Kidney epithelial cell (primary cell): ENCODE data around the gene CLASRP. TPM values are rescaled to one million over a fixed set of nuclear protein-coding genes. Genes with fewer than 3 reads are reported as not detected.

Experiments used
- DNase-seq: peaks from one replicate; pipeline ENCODE4 v3.0.0-alpha.2; 2010; ENCODE audit warnings: low read depth
- H3K27me3 ChIP-seq: 2 replicates; pipeline ENCODE4 v1.6.0; 2011; ENCODE audit warnings: low read length; ENCODE audit not compliant: control insufficient read depth, insufficient read depth
- H3K36me3 ChIP-seq: 2 replicates; pipeline ENCODE4 v1.5.1; 2011; ENCODE audit warnings: low read length; ENCODE audit not compliant: control insufficient read depth, insufficient read depth
- H3K4me3 ChIP-seq: 2 replicates; pipeline ENCODE4 v1.5.1; 2011; ENCODE audit warnings: low read depth, mild to moderate bottlenecking, control low read depth, low read length
- CTCF ChIP-seq: IDR thresholded peaks from 2 replicates; pipeline ENCODE4 v1.5.1; 2011; ENCODE audit warnings: mild to moderate bottlenecking, moderate library complexity, low read length, control low read depth, inconsistent platforms; ENCODE audit not compliant: insufficient read depth, poor library complexity, severe bottlenecking
- total RNA-seq: library from RNA; depleted of rRNA; stranded (reverse); fragments of >200 nt; gene quantifications from 2 replicates; pipeline ENCODE4 v1.2.3, GENCODE V29; 2015

The CLASRP gene
- total RNA-seq, 1 donor from 2014 or later = 65.7 TPM

DNA sequence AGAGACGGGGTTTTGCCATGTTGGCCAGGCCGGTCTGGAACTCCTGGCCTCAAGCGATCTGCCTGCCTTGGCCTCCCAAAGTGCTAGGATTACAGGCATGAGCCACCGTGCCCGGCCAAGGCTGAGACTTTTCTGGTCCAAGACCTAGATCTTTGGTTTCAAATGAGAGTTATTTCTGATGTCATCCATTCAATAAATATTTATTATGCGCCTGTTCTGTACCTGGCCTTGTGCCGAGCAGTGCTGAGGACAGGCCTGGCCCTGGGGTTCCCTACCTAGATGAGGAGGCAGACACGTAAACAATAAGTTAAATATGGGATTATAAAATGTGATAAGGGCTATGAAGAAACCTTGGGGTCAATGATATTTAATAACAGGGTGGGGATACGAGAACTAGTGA lies 33.1 kb upstream of the CLASRP start:
- DNase-seq = no peak
- no peak overlapping the region for H3K4me3 ChIP-seq
- no peak for TF ChIP-seq CTCF
- peaks cover 4% of the 10 kb centered on the region for H3K36me3 ChIP-seq
- H3K27me3 ChIP-seq = no peaks in the 10 kb centered on the region

DNA sequence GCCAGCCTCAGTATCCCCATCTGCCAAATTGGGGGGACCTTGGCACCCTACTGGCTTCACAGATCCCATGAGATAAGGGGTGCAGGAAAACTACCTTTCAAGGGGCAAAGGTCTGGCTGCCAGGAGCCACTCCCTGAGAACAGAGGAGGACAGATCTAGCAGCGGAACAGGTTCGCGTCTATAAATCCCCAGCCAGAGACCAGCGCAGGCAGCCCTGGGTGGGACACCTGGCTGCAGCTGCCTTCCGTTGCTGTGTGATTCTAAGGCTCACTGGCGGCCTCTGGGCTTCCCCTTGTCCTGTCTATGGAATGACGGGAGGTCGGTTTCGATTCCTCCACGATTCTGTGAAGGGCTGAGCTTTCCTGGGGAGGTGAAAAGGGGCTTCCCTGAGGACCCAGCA lies 30.3 kb upstream of the CLASRP start:
- TF ChIP-seq CTCF = no peak
- H3K36me3 ChIP-seq = peaks cover 2% of the 10 kb centered on the region
- no peak for DNase-seq
- H3K4me3 ChIP-seq = no peak overlapping the region
- no peaks in the 10 kb centered on the region for H3K27me3 ChIP-seq

DNA sequence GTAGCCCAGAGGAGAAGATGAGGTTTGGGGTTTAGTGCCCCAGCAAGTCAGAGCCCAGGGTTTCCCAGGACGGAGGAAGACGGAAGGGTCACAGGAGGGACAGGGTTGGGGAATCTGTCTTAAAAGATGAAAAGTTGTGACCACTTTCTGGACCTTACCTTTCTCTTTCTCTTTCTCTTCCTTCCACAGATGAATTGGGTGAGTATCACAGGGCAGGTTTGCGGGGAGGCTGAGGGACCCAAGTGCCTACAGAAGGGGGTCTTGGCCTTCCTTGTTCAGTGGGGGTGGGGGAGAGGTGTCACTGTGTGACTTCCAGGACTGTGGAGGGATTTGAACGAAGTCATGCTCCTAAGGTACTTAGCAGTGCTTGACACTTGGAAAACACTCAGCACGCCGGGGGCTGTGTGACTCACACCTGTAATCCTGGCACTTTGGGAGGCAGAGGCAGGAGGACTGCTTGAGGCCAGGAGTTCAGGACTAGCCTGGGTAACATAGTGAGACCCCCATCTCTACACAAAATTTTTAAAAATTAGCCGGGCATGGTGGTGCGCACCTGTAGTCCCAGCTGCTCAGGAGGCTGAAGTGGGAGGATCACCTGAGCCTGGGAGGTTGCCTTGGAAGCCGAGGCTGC lies 29.1 kb upstream of the CLASRP start:
- Histone ChIP-seq H3K4me3 (no peak overlapping the region), H3K27me3 (no peaks in the 10 kb centered on the region), H3K36me3 (peaks cover 2% of the 10 kb centered on the region)
- no peak for DNase-seq
- no peak for TF ChIP-seq CTCF

- no peak for DNase-seq
- no peak overlapping the region for H3K4me3 ChIP-seq
- peaks cover 2% of the 10 kb centered on the region for H3K36me3 ChIP-seq
- no peak for TF ChIP-seq CTCF
- no peaks in the 10 kb centered on the region for H3K27me3 ChIP-seq
Observed at GRCh38 chr19:45010306-45010705, 28.5 kb upstream of the CLASRP start.

GRCh38 chr19:45011959-45012358 lies 26.9 kb upstream of the CLASRP start:
- no peak for TF ChIP-seq CTCF
- Histone ChIP-seq H3K4me3 (no peak overlapping the region), H3K27me3 (no peaks in the 10 kb centered on the region), H3K36me3 (peaks cover under 1% of the 10 kb centered on the region)
- DNase-seq = no peak
